HG03280 (cell line): ENCODE measurements around the gene PARVB.
"Not testable (repeated sequence)": the region's sequence is repeated elsewhere in the genome, so short reads cannot be mapped to it uniquely, and the experiment has no call there.

ENCODE experiments used
- ATAC-seq: cut with Tn5 transposase; IDR thresholded peaks from one replicate; pipeline ENCODE4 v1.9.1; 2021; ENCODE audit warnings: mild to moderate bottlenecking, moderate library complexity; ENCODE audit not compliant: unreplicated experiment

Gene PARVB

DNA sequence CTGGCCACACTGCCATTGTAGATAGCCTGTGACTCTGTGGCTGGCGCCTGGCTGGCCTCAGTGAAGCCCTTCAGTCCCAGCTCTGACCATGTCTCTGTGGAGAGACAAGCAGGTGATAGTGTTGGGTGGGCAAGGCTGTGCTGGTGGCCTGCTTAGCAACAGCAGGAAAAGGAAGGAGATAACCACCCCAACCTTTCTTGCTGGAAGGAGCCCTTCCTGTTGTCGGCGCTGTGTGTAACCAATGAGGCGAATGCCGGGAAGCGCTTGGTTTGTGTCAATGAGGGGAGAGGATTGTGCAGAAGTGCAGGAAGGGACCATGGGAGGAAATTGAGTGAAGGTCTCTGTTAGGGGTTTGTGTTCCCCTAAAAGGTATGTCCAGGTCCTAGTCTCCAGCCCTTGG lies 27.3 kb downstream of the PARVB start:
- no peak for ATAC-seq

DNA sequence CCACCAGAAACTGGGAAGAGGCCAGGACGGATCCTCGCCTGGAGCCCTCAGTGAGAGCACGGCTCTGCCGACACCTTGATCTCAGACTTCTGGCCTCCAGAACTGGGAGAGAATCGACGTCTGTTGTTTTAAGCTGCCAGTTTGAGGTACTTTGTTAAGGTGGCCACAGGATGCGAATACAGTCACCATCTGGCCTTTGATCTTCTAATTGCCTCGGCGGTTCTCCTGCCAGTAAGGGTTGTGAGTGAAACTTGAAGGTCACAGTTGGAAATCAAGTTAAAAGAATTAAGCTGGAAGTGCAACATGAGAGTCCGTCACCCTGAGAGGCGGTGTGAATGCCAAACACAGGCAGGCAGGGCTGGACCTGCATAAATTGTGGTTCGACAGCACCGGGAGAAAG lies 27.9 kb downstream of the PARVB start:
- ATAC-seq = no peak

DNA sequence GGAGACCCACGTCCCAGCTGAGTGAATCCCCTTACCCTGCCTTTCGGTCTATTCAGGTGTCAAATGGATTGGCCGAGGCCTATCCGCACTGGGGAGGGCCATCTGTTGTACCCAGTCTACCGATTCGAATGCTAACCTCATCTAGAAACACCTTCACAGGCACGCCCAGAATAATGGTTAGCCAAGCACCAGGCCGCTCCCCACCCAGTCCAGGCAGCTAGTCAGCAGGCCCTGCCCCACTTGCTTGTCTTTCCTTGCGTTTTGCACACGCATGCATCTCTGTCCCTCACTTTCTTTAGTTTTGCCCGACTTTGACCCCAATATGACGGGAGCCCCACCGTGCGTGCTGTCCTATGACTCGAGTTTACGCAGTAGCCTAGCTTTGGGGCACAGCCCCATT lies 31.7 kb downstream of the PARVB start:
- no peak for ATAC-seq

DNA sequence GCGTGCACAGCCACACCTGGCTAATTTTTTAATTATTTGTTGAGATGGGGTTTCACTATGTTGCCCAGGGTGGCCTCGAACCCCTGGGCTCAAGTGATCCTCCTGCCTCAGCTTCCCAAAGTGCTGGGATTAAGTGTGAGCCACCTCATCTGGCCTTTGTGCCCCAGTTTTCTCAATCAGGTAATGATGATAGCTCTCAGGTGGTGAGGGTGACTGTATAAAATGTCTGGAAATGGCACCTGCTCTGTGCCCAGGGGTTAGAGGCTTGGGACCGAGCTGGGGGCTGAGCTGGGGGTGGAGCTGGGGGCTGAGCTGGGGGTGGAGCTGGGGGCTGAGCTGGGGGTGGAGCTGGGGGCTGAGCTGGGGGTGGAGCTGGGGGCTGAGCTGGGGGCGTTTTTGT lies 32.5 kb downstream of the PARVB start:
- not testable (repeated sequence) for ATAC-seq

DNA sequence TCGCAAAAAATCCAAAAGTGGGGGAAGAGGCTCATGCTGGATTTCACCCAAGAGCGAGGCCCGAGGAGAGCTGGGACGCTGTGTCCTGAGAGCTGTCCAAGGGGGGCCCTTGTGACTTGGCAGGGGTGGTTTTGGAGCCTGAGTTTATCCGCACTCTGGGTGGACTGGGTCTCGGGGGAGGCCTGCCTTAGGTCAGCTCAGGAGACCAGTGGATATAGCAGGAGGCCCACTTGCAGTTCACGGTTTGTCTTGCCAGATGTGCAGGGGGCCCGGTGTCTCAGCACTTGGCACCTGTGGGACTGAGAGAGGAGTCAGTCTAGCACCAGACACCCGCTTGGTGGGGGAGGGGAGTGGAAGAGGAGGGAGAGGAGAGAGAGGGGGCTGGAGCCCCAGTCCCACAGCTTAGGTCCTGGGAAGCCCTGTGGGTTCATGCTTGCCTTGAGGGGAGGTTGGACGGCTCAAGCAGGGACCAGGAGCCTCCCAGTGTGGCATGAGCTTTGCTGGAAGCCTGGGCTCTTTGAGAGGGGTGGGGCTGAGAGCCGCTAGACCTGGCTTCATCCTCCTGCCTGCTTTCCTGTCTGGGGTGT lies 33.4 kb downstream of the PARVB start:
- no peak for ATAC-seq

DNA sequence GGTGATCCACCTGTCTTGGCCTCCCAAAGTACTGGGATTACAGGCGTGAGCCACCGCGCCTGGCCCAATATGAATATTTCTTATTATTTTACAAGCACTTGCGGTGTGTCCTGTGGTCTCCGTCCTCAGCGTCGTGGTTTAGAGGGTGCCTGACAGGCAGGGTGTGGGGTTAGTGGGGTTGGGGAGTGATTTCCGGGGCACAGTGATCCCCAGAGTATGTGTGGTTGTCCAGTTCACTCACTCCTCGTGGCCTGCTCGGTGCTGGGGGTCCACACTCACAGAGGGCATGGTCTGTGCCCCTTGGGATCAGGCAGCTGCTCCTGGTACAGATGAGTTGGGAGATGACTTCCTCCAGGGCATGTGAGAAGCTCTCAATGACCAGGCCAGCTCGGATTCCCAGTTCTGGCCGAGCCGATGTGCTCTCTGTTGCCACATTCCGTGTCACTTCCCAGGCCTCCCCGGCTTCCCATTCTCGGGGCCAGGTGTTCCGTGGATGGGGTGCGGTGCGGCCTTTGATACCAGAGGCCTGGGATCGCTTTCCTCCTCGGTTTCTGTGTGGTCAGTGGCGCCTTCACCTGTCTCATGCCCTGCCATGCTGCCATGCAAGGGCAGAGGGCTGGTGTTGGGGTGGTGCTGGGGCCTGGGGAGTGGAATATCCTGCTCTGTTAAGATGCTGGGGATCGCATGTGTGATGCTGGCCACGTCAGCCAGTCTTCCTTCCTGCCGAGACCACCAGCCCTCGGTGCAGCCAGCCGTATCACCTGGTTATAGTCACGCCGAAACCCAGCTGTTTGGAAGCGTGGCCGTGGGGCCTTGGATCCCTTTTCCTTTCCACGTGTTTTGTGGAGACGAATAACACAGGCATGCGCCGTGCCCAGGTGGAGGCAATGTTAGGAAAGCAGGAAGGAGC lies 39.6 kb downstream of the PARVB start:
- no peak for ATAC-seq

DNA sequence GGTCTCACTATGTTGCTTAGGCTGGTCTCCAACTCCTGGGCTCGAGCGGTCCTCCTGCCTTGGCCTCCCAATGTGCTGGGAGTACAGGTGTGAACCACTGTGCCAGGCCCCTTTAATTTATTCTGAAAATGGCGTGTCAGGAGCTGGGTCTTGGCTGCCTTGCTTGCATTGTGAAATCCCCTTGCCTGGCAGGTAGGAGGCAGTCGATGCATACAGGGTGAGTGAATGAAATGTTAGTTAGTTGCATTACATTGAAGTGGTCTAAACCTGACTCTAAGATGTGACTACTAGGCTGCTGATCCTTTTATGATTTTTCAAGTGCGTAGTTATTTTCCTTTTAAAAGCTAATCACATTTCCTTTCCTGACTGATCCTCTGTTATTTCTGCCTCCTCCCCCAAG lies 42.9 kb downstream of the PARVB start:
- ATAC-seq = no peak

DNA sequence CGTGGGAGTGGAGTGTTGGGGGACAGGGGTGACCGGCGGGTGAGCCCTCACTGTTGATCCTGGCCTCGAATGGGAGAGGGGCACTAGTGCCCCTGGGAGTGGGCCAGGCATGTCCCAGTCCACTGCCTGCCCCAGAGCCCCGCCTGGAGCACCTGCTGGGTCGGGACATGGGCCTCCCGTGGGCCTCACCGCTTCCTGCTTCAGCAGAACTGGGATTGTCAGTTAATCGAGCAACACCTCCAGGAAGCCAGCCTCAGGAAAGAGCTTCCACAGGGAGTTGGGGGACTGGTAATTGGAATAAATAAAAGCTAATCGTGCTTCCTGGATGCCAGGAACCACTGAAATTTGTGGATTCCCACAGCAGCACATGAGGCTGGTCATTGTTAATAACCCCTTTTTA lies 43.8 kb downstream of the PARVB start:
- ATAC-seq = no peak

DNA sequence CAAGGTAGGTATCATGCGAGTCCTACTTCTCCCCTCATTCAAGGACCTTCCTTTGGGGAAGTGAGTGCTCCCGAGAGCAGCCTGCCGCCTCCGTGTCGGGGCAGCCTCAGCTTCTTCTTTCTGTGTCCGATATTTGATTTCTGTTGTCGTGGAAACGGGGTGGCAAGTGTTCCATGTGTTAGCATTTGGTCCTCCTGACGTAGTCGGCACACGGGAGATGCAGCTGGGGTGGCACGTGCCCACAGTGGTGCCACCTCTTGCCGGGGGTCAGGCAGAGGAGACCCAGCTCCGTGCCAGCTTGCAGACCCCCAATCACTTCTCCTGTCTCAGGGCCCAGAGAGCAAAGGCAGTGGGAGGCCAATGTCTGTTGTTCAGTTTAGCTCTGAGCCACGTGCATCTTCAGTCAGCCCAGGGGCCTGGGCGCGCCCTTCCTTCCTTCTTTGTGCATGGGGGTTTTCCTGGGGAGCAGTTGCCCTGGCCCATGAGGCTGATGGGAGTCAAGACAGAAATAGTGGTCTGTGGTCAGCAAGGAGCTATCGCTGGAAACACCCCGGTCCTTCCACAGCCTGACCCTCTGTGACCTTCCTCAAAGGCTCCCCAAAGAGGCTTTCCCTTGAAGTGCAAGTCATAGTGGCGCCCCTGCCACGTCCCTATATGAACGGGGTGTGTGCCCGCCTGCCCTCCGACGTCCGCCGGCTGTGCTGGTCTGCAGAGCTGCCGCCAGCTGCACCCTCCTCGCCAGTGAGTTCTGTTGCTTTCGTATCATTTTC lies 44.5 kb downstream of the PARVB start:
- no peak for ATAC-seq

DNA sequence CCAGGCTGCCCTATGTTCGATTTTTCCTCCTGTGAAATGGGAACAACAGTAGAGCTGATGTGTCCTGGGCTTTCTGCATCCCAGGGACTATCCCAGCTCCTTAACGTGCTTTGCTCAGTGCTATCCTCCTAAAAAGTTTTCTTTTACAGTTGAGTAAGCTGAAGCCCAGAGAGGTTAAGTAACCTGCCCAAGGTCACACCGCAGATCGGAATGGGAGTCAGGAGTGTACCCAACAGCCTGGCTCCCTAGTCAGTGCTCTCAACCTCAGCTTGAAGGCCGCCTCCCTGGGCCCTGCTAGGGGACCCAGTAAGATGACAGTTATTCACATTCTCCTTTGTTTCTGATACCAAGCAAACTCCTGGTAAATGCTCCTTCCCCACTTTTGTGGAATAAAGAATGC lies 45.9 kb downstream of the PARVB start:
- no peak for ATAC-seq

DNA sequence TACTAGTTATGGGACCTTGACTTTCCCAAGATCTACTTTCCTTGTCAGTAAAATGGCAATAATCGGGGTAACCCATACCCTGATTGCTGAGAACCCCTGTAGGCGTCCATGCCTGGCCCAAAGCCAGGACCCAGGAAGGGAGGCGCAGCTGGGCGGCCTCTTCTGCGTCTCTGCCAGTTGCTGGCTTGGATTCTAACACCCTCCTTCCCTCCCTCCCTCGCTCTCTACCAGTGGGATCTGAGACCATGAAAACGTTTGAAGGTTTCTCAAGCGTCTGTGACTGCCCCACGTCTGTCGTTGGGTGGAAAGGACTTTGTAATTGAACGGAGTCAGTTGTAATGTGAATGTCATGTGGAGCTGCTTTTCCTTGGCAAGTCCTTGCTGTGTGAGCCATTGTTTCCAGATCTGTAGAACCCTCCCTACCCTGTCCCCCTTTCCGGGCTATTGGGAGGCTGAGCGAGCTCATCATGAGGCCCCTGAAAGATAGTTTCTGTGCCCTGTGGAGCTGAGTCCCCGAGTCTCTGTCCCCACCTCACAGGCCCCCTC lies 47.8 kb downstream of the PARVB start:
- no peak for ATAC-seq

DNA sequence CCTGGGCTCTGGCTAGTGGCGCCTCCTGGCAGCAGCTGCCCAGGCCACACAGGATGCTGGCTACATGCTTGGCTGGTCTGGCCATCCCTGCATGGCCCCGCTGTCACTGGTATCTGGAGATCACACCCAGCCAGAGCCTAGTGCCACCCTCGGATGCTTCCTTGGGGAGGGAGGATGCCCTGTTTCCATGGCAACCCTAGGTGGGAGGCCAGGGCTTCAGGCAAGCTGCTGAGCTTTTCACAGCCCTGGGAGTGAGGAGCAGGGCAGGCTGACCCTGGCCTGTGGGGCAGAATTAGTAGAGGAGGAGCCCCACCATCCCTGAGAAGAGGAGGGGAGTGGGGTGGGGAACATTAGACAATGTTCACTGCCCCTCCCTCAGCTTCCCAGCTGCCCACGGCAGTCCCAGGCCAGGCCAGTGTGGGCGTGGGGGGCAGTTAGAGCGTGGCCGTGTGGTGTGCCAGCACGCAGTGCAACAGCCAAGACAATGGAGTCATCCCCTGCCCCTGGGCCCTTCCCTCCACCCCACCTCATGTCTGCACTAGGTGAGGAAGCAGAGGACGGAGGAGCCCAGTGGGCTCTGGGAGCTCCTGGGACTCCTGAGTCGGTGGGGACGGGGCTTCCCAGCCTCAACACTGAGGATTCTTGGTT lies 50.4 kb downstream of the PARVB start:
- no peak for ATAC-seq

DNA sequence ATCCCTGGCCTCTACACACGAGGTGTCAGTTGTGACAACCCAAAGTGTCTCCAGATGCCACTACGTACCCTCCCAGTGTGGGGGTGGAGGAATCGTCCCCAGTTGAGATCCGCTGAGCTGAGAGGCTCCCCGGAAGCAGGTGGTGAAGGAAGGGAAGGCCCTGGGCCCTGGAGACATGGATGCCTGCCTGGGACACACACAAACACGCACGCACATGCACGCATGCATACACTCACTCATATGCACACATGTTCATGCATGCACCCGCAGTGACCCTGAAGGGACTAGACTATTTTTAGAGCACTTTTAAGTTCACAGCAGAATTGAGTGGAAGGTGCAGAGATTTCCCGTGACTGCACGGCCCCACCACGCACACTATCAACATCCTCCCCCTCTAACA lies 50.9 kb downstream of the PARVB start:
- ATAC-seq = no peak

DNA sequence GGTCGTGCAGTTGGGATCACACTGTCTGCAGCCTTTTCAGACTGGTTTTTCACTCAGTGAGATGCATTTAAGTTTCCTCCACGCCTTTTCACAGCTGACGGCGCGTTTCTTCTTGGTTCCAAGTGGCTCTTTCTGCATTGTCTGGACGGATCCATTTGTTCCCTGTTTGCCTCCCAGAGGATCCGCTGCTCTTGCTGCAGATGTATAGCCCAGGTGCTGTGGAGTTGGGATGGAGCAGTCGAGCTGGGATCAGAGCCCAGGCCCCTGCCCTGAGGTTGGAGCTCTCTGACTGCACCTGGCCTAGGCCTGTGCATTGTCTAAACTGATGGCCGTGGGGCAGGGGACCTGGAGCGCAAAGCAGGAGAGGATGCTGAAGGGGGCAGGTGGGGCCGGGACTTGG lies 51.6 kb downstream of the PARVB start:
- no peak for ATAC-seq

DNA sequence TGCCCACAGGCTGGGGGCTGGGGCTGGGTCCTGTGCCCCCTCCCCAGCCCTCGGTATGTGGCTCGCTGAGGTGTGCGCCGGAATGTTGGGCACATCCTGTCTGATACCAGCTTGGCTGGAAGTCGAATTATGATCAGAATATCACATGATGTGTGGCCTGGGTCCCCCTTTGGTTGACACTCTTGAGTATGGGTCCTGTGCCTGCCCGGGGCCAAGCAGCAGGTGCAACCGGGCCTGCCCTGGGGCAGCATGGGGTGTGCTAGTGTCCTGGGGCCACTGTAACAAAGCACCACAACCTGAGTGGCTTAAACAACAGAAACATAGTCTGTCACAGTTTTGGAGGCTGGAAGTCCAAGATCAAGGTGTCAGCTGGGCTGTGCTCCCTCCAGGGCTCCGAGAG lies 52.7 kb downstream of the PARVB start:
- no peak for ATAC-seq

DNA sequence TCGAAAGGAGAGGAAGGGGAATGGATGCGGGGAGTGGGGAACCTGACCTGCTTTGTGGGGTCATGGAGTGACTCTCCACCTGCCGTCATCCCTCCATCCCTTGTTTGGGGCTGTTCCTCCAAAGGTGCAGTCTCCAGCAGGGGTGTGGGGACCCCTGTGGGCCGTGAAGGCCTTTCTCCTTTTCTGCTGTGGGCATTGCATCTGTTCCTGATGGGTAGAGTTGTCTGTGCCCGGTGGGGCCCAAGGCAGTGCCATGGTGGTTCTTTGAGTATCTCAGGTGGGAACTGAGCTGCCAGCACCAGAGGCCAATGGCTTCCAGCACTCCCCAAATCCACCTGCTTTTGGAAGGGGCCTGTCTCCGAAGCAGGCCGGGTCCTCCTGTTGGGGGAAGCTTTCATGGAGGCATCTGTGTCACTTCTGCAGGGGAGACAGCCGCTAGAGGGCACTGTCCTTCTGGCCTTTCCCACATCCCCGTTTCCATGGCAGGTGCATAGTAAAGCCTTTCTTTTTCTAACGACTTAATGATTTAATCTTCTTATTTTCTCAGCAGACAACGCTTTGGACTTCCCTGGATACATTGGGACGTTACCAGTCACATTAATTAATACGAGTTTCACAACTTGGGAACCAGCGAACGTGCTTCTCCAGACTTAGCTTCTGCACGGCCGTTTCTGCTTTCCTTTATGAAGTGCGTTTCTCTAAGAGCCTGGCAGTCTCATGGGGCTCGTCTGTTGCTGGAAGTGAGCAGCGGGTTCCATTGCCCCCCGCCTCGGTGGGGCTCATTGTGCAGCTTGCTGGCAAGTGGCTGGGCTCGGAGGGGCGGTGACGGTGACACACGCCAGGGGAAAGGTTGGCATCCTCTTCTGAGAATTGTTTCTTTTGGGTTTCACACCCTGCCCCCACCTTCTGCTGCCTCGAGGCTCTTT lies 57.1 kb downstream of the PARVB start:
- no peak for ATAC-seq

DNA sequence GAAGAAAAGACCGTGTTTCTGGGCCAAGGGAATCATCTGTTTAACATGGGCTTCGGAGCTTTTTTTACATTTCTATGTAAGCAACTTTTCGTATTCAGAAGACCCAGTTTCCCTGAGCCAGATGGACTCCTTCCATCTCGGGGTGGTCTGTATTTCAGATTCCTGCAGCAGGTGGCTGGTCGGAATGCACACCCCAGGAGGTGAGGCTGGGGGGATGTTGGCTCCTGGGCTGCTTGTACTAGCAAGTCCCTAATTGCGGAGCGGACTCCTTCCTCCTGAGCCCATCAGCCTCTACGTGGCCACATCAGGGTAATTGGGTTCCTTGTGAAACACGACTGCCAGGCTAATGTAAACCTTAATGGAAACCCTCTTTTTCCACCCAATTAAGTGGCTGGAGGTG lies 58.7 kb downstream of the PARVB start:
- ATAC-seq = no peak

DNA sequence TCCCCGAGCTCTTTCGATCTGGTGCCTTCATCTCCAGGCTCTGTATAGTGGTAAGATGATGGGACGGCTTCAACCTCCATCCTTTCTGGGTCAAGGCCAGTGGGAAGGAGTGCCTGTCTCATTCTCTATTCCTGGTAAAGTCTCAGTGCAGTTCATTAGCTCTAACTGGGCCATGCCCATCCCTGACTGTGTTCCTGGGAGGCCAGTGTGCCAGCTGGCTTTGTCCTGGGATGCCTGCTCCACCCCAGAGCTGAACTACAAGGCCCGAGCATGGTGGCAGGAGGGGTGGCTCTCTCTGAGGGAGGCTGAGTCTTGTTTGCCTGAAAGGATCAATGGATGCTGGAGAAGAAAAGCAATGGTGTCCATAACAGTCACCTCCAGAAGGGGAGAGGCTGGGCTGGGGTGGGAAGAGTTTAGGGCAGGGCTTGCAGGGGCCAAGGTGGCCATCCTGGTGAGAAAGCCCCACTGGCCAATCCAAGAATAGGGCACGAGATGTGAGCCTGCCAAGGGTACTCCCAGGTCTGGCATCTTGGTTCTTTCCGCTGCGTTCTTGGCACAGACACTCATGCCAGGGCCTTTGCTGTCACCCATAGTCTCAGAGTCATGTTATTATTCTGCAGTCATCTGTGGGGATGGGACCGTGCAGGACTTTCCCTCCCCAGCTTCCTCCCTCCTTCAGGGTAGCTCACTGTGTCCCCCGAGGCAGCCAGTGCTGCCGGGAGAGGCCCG lies 60.1 kb downstream of the PARVB start:
- no peak for ATAC-seq

DNA sequence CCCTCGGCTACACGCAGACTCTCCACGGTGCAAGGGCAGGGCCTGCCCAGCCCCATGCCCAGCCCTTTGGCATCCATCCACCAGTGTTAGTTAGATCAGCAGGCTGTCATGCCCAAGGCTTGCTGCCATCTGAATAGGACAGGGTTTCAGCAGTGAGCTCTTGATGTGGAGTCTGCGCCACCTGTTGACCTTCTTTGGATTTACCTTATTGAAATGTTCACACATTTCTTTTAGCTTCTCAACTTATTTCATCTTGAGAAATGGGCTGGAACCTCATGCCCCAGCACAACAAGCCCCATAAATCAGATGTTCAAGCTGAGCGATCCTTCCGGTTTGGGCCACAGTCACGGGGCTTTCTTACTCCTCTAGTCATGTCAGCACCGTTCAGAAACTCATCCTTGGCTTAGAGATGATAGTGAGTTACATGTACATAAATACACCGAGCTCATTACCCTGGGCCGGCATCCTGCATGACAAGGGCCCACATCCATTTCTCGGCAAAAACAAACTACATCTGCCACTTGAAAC lies 61.7 kb downstream of the PARVB start:
- no peak for ATAC-seq
